Testis (tissue), 5 donors: ENCODE measurements around the gene GUCA1A. TPM values are rescaled to one million over a fixed set of nuclear protein-coding genes. Genes with fewer than 3 reads are reported as not detected.

Experiments
- DNase-seq: peaks from one replicate; pipeline ENCODE4 v3.0.0-alpha.2; 2019
- H3K27ac ChIP-seq, 2 donors: fragments of 200-600 bp; sonication (generic); one replicate each; pipeline ENCODE4 v1.5.1; 2019
- H3K27me3 ChIP-seq: fragments of 200-600 bp; sonication (generic); one replicate; pipeline ENCODE4 v1.5.1; 2019
- H3K36me3 ChIP-seq: fragments of 200-600 bp; sonication (generic); one replicate; pipeline ENCODE4 v1.5.1; 2017; ENCODE audit warnings: low read depth; ENCODE audit errors: missing control alignments
- H3K4me1 ChIP-seq: fragments of 200-600 bp; sonication (generic); one replicate; pipeline ENCODE4 v1.5.1; 2019
- H3K4me3 ChIP-seq, 2 donors: fragments of 200-600 bp; sonication (generic); one replicate each; pipeline ENCODE4 v1.5.1; 2017 to 2019
- H3K9me3 ChIP-seq: fragments of 200-600 bp; sonication (generic); one replicate; pipeline ENCODE4 v1.5.1; 2017
- POLR2A ChIP-seq: fragments of 450-650 bp; IDR thresholded peaks from one replicate; pipeline ENCODE4 v1.6.1; 2017; ENCODE audit warnings: antibody characterized with exemption, mild to moderate bottlenecking, moderate library complexity
- WGBS, 2 donors: methylation state at CpG; one replicate each; pipeline ENCODE4 v1.1.5; 2018; 5-methylcytosine and 5-hydroxymethylcytosine counted together
- intact Hi-C: fragments of 100-400 bp; cut with DNase I; formaldehyde crosslinking; loops from one replicate; pipeline ENCODE4 v1.15.1; 2023; ENCODE audit warnings: low total_unique reads
- long read RNA-seq, 2 donors: transcript quantifications; one replicate each; lab custom pipeline, GENCODE V29; 2026
- polyA plus RNA-seq: library from polyadenylated mRNA; stranded (reverse); fragments of 350-450 nt; fragmentation: Illumina TruSeq; extraction: RNeasy Lipid Tissue Mini Kit (QIAGEN cat#74804); gene quantifications from one replicate; pipeline ENCODE4 v1.2.3, GENCODE V29; 2014; ENCODE audit warnings: low read depth, low replicate concordance; ENCODE audit not compliant: insufficient read depth
- total RNA-seq, 2 donors: library from RNA; depleted of rRNA; stranded (reverse); fragments of >200 nt; gene quantifications; one replicate each; pipeline ENCODE4 v1.2.3, GENCODE V29; 2016
- TF ChIP-seq, protein P1 (sequence below), 3 experiments: fragments of 450-650 bp in 2 of 3; fragments of 200-600 bp in 1 of 3; sonication (generic) in 1 of 3; IDR thresholded peaks; one replicate each; pipeline ENCODE4 v1.5.1; 2016 to 2019; ENCODE audit warnings: antibody characterized with exemption in 3 of 3, mild to moderate bottlenecking in 2 of 3, moderate library complexity in 1 of 3

Gene GUCA1A
- total RNA-seq, result 10 to 100 TPM in 1 of 2 donors, 1 to 10 TPM in 1; 6.7 to 44.2 TPM
- 47.0 TPM for polyA plus RNA-seq
- long read RNA-seq, donor 1, result 0 reads
- long read RNA-seq, donor 2, result 0 reads

DNA sequence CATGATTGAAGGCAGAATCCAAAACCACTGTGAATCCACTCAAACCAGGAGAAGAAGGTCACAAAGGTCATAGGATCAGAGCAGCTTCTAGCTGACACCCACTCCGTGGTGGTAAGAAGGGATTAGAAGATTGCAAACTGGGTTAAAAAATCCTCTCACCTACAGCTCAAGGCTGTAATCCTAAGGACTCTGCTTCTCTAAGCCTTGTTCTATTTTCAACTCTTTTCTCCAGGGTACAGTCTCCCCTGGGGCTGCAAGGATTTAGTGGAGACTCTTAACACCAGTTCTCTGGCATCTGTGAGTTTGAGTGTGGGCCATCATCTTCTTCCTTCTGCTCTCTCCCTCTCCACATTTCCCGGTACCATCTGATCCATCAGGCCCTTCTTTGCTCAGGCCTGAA, at the start of gene GUCA1A:
TSS of gene GUCA1A (plus strand) at position 264 of the 400 bp plus-strand sequence. CDS start 250 bp downstream, outside the sequence.
- no peak for DNase-seq
- no peaks in the 10 kb centered on the region for H3K36me3 ChIP-seq
- H3K4me3 ChIP-seq, result no peak within 1 kb of the TSS
- no peaks in the 10 kb centered on the region for H3K27me3 ChIP-seq
- no peaks in the 10 kb centered on the region for H3K4me1 ChIP-seq
- intact Hi-C loops, result no loop called here
- TF ChIP-seq, protein P1, sequence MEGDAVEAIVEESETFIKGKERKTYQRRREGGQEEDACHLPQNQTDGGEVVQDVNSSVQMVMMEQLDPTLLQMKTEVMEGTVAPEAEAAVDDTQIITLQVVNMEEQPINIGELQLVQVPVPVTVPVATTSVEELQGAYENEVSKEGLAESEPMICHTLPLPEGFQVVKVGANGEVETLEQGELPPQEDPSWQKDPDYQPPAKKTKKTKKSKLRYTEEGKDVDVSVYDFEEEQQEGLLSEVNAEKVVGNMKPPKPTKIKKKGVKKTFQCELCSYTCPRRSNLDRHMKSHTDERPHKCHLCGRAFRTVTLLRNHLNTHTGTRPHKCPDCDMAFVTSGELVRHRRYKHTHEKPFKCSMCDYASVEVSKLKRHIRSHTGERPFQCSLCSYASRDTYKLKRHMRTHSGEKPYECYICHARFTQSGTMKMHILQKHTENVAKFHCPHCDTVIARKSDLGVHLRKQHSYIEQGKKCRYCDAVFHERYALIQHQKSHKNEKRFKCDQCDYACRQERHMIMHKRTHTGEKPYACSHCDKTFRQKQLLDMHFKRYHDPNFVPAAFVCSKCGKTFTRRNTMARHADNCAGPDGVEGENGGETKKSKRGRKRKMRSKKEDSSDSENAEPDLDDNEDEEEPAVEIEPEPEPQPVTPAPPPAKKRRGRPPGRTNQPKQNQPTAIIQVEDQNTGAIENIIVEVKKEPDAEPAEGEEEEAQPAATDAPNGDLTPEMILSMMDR (IDR thresholded peaks at IDR 0.05), result no peak
- H3K27ac ChIP-seq, result no peak within 1 kb of the TSS
- H3K9me3 ChIP-seq, result no peaks in the 10 kb centered on the region
- WGBS, 2 donors, result 83 to 96% methylated on average over 2 of the region's 2 CpGs

DNA sequence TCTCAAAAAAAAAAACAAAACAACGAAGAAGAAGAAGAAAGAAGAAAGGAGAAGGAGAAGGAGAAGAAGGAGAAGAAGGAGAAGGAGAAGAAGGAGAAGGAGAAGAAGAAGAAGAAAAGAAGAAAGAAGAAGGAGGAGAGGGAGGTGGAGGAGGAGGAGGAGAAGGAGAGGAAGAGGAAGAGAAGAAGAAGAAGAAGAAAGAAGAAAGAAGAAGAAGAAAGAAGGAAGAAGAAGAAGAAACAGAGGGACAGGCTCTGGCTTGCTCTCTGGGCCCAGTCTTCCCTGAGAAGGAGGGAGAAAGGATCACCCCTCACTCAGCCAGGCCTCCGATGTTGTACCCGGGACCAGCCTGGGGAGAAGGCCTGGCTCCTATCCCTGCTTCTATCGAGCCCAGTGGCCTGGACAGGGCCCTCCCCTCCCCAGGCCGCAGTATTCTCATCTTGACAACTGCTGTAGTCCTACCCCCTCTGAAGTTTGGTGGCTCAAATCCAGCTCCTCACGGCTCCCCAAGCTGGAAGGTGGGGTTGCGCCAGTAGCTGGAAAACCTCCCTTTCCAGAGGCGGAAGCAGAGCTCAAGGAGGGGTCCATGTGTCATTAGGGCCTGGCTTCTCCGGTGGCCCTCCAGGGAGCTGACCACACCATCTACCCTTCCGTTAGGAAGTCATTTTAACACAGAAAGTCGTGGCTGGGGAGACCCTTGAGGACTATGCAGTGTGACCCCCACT, 49.6 kb upstream of the GUCA1A start:
- no peaks in the 10 kb centered on the region for H3K27me3 ChIP-seq
- no peak overlapping the region for H3K4me3 ChIP-seq
- DNase-seq, result no peak
- 70 to 81% methylated on average over 8 to 11 of the region's 11 CpGs for WGBS, 2 donors
- no peak overlapping the region for H3K27ac ChIP-seq
- H3K36me3 ChIP-seq, result no peaks in the 10 kb centered on the region
- H3K4me1 ChIP-seq, result no peaks in the 10 kb centered on the region
- intact Hi-C loops, result no loop called here
- H3K9me3 ChIP-seq, result no peaks in the 10 kb centered on the region
- TF ChIP-seq, protein P1 (IDR thresholded peaks at IDR 0.05), result no peak
- TF ChIP-seq POLR2A, result no peak

DNA sequence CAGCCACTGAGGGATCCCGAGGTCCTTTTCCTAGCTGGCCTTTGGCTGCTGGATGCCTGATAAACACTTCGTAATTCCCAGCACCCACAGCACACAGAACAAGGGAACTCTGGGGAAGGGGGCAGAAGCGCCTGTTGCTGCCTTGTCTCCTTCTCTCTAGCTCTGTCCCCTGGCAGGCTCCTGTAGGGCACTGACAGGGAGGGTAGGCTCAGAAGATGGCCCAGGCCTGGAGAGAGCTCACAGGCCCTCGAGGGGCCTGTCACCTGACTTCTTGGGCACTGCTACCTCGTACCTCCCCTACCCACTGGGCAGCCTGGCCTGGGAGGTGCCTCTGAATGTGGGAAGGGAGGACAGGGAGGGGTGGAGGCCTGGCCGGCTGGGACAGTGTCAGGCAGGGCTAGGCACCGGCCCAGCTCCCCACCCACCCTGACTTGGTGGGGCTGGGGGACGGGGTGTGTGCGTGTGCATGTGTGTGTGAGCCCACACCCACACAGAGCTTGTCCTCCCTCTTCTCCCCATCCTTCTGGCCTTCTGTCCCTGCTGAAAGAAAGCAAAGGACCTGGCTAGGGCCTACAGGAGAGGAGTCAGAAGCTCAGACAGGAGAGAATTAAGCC, 48.8 kb upstream of the GUCA1A start:
- no peak overlapping the region for H3K27ac ChIP-seq
- H3K4me1 ChIP-seq, result no peaks in the 10 kb centered on the region
- DNase-seq, result no peak
- H3K27me3 ChIP-seq, result no peaks in the 10 kb centered on the region
- no peak overlapping the region for H3K4me3 ChIP-seq
- H3K36me3 ChIP-seq, result no peaks in the 10 kb centered on the region
- TF ChIP-seq, protein P1 (IDR thresholded peaks at IDR 0.05), result no peak
- no peak for TF ChIP-seq POLR2A
- WGBS, 2 donors, result 80 to 81% methylated on average over 7 to 9 of the region's 9 CpGs
- H3K9me3 ChIP-seq, result no peaks in the 10 kb centered on the region
- intact Hi-C loops, result no loop called here

DNA sequence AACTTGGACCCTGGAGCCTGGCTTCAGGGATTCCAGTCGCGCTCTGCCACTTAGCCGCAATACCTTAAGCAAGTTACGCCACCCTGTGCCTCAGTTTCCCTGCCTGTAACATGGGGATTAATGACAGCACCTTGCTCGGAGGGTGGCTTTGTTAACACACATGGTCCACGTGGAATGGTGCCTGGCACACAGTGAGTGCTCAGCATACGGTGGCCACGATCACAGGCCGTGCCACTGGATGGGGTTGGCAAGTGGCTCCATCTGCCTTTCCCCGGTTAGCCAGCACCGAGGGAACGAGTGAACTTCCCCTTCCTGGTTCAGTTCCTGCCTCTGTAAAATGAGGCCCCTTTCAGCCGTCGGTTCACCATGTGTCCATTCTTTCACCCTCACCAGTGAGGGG, 47.9 kb upstream of the GUCA1A start:
- Histone ChIP-seq H3K27ac (no peak overlapping the region), H3K27me3 (no peaks in the 10 kb centered on the region), H3K4me1 (no peaks in the 10 kb centered on the region), H3K36me3 (no peaks in the 10 kb centered on the region), H3K4me3 (no peak overlapping the region), H3K9me3 (no peaks in the 10 kb centered on the region)
- intact Hi-C loops, result no loop called here
- no peak for TF ChIP-seq POLR2A
- TF ChIP-seq, protein P1 (IDR thresholded peaks at IDR 0.05), result no peak
- DNase-seq, result no peak
- WGBS, 2 donors, result 89 to 92% methylated on average over 14 of the region's 14 CpGs
